Stimulated activated CD4-positive, alpha-beta T cell treated with anti-CD3 and anti-CD28 coated beads, TNF-alpha, amount 100 ng/mL, for 1 hour (primary cell): ENCODE measurements around the gene PRDM16.

ENCODE experiments used
- DNase-seq, 3 donors: peaks; one replicate each; pipeline ENCODE4 v3.0.0-alpha.2; 2020; ENCODE audit warnings: low read depth in 3 of 3, low spot score in 1 of 3

The PRDM16 gene

GRCh38 chr1:3067671-3068563 lies 1.1 kb upstream of the PRDM16 start:
- no peak for DNase-seq

- DNase-seq, result no peak
Observed at GRCh38 chr1:3069491-3070308, 697 bp downstream of the PRDM16 start.

GRCh38 chr1:3070309-3070643 lies 1.3 kb downstream of the PRDM16 start:
- DNase-seq, result no peak

- DNase-seq, result no peak
Observed at GRCh38 chr1:3070644-3071564, 1.9 kb downstream of the PRDM16 start.

- DNase-seq, result no peak
Observed at GRCh38 chr1:3071565-3072390, 2.8 kb downstream of the PRDM16 start.

- no peak for DNase-seq
Observed at GRCh38 chr1:3072391-3073185, 3.6 kb downstream of the PRDM16 start.

GRCh38 chr1:3073186-3073488 lies 4.1 kb downstream of the PRDM16 start:
- no peak for DNase-seq

- DNase-seq, result no peak
Observed at GRCh38 chr1:3073489-3074296, 4.7 kb downstream of the PRDM16 start.

- no peak for DNase-seq
Observed at GRCh38 chr1:3074297-3074741, 5.3 kb downstream of the PRDM16 start.

- no peak for DNase-seq
Observed at GRCh38 chr1:3074800-3075199, 5.8 kb downstream of the PRDM16 start.

GRCh38 chr1:3075666-3076362 lies 6.8 kb downstream of the PRDM16 start:
- no peak for DNase-seq

GRCh38 chr1:3076363-3076740 lies 7.3 kb downstream of the PRDM16 start:
- no peak for DNase-seq

- DNase-seq, result no peak
Observed at GRCh38 chr1:3077081-3077480, 8.1 kb downstream of the PRDM16 start.

GRCh38 chr1:3077561-3077960 lies 8.6 kb downstream of the PRDM16 start:
- no peak for DNase-seq

- no peak for DNase-seq
Observed at GRCh38 chr1:3078430-3078861, 9.4 kb downstream of the PRDM16 start.

- no peak for DNase-seq
Observed at GRCh38 chr1:3078871-3079270, 9.9 kb downstream of the PRDM16 start.

- no peak for DNase-seq
Observed at GRCh38 chr1:3079381-3080052, 10.5 kb downstream of the PRDM16 start.
